Measurements from ENCODE around the gene INF2.
"Not testable (repeated sequence)": the region's sequence is repeated elsewhere in the genome, so short reads cannot be mapped to it uniquely, and the experiment has no call there.

The INF2 gene

GRCh38 chr14:104689109-104689880 is at the start of gene INF2:
TSS of gene INF2 (plus strand) at chr14:104689618. CDS start at chr14:104701366, 11,748 bp downstream.
- peak; percentile 61 for DNase-seq

- peak; percentile 77 for DNase-seq
These were observed 49.4 kb upstream of the INF2 start for GRCh38 chr14:104639885-104640548.

- no peak for DNase-seq
These were observed 48.7 kb upstream of the INF2 start for GRCh38 chr14:104640681-104641080.

GRCh38 chr14:104641753-104642539 is 47.5 kb upstream of the INF2 start:
- DNase-seq = no peak

DNA sequence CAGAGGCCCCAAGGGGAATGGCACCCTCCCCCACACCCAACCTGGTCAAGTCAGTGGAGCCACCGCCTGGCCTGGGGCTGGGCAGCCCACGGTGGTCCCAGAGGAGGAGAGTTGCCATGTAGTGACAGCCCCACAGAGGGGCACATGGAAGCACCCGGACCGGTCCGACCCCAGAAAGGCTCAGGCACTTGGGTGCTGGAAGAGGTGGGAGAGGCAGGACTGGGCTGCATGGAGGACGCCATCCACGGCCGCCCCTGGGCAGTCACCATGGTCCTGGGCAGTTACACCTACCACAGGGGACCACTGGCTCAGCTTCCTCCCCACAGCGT is 46.9 kb upstream of the INF2 start:
- DNase-seq = no peak

- no peak for DNase-seq
These were observed 46.1 kb upstream of the INF2 start for GRCh38 chr14:104643306-104643705.

GRCh38 chr14:104644091-104644635 is 45.3 kb upstream of the INF2 start:
- no peak for DNase-seq

- no peak for DNase-seq
These were observed 44.6 kb upstream of the INF2 start for GRCh38 chr14:104644656-104645378.

GRCh38 chr14:104647467-104648043 is 41.9 kb upstream of the INF2 start:
- DNase-seq = no peak

DNA sequence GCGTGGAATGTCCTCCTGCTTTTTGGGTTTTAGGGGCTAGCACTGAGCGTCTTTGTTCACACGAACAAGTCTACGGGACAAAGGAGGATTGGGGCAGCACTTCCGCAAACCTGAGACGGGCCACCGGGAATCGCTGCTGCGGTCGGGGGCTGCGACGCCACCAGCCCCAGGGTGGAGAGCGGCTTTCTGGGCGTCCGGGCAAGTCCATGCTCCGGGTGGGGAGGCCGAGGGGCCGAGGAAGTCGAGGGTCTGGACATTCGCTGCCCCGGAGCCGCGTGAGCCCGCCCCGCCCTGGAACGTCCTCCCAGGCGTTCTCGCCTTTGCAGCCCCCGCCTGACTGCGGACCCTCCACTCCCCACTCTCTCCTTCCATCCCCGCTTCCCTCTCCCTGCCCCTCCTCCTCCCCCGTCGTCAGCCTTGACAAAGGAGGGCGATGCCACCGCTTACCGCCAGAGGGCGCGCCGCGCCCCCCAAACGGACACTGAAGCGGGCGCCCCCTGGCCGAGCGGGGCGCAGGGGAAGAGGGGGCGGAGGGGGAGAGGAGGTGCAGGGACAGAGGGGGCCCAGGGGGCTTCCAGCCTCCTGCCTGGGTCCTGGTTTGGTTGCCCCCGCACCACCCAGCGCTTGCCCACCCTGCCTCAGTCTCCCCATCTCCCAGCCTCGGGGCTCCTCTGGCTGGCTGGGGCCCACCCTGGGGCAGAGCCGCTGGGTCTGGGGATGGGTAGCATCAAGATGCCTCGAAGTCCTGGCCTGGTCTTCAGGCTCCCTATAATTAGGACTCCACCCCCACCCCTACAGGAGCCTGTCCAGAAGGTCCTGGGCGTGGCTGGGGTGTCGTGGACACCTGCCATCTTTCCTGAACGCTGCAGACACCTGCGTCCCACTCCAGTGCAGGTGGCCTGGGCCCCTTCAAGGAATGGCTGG is 39.1 kb upstream of the INF2 start:
- peak; percentile 63 for DNase-seq

DNA sequence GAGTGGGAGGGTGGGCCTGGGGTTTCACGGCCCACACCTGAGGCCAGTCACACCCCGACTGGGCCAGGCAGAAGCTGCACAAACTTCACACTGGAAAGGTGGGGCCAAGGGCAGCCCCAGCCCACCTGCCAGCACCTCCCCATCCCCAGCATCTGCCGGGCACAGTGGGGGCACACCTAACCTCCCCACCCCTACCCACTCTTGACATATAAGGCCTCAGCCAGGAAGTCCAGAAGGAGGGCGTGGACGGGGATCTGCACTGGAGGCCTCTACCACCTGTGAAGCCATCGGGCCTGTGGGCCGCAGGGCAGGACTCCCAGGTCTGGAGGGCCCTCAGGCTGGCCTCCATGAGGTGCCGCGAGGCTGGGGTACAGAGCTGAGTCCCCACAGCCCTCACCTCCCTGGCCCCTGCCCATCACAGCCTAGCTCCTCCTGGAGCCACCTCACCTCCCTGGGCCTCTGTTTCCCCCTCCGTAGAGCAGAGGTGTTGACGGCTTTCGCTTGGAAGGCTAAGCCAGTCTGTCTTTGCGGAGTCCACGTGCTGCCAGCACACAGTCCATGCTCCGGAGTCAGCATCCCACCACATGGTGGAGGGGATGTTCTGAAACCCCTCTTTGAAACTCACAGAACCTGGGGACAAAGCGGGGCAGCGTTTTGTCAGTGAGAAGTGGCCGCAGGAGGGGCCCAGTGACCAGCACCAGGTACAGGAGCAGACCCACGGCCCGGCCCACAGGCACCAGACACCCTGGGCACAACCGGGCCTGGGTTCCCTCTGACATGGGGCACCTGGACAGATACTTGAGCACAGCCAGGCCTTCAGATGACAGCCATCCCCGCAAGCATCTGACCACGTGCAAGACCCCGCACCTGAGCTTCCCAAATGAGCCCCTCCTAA is 38.2 kb upstream of the INF2 start:
- DNase-seq = no peak

GRCh38 chr14:104651876-104652260 is 37.5 kb upstream of the INF2 start:
- DNase-seq = no peak

DNA sequence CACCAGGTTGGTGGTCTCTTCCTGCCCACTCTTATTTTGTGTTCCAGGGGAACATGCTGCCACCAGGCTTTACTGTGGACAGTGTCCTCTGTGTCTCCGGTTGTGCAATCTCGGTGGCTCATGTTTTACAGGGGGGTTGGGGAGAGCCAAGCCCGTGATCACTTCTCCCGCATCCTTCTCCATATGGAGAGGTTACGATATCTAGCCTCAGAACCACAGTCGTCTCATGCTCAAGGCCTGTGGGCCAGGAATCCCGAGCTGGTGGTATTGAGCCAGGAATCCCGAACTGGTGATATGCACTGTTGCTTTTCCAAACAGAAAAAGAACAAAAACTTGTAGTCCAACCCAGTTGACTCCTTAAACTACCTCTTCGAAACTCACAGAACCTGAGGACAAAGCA is 37.0 kb upstream of the INF2 start:
- no peak for DNase-seq

GRCh38 chr14:104653130-104653920 is 36.1 kb upstream of the INF2 start:
- not testable (repeated sequence) for DNase-seq

- DNase-seq = no peak
These were observed 35.3 kb upstream of the INF2 start for GRCh38 chr14:104654119-104654518.

DNA sequence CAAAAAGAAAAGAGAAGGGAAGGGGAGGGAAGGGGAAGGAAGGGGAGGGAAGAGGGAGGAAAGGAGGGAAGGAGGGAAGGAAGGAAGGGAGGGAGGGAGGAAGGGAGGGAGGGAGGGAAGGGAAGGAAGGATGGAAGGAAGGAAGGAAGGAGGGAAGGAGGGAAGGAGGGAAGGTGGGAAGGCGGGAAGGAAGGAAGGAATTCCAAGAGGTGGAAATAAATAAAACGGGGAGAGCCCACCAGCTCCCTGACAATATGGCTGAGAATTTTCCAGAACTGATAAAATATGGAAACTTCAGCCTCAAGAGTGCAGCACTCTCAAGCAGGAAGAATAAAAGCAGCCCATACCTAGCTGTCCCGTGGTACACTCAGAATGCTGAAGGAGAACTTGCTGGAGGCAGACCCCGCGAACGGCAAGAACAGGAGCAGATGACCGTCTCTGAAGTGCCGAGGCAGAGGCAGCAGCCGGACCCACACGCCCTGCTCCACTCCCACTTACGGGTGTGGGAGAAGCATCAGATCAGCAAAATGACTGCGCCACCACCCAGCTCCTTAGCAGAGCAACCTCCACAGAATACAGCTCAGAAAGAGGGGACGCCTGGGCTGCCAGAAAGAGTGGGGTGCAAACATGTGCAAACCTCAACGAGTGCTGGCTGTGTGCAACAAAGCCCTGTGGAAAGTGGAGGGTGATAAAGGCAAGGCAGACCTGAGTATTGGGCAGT is 34.1 kb upstream of the INF2 start:
- DNase-seq = no peak

DNA sequence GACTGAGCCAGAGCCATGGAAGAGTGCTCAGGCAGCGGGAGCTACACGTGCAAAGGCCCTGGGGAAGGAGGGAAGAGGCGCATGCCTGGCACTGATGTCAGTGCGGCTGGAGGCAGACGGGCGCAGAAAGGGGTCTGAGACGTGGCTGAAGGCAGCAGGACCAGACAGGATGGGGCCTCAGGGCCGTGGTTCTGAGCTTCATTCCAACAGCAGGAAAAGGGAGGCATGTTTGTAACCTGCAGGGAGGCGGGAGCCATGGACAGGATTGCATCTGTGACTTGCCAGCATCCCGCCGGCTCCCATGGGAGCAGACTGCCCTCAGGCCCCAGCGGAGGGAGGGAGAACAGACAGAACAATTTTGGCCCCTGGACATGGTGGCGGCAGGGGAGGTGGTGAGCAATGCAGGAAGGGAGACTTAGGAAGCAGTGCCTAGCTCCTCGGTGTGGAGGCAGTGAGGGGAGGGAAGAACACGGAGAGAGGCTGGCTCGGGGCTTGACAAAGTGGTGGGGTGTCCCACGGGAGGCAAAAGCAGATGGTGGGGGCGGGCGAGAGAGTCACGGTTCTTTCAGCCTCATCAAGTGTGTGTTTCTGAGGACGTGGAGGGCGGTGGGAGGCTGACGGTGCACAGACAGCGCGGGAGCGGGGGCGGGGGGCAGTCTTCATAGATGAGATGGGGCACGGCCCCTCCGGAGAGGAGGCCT is 33.3 kb upstream of the INF2 start:
- no peak for DNase-seq

DNA sequence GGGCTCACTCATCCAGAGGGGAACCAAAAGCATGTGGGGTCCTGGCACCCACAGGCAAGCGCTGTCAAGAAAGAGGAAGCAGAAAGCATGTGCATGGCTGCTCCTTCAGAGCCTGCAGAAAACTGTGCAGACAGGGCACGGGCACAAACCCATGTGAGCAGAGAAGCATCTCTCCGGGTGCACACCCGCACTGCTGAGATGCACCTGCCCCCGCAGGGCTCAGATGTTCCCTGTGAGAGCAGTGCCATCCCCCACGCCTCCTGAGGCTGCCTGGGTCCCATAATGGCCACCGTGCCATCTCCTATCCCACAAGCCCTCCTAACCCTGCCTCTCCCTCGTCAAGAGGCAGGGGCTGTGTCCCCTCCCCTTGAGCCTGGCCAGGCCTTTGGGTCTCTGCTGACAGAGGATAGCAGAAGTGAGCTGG is 32.3 kb upstream of the INF2 start:
- DNase-seq = no peak
